Fibroblast of skin of left biceps (primary cell): ENCODE measurements around the gene RPS6KA2.
"Not testable (repeated sequence)": the region's sequence is repeated elsewhere in the genome, so short reads cannot be mapped to it uniquely, and the experiment has no call there.

Experiments
- DNase-seq, 2 experiments: peaks; one replicate each; pipeline ENCODE4 v3.0.0-alpha.2; 2013; ENCODE audit warnings: low read depth in 2 of 2

Gene RPS6KA2

GRCh38 chr6:166591961-166592520 lies 35.0 kb downstream of the RPS6KA2 start:
- DNase-seq, result no peak

GRCh38 chr6:166591026-166591425 lies 36.0 kb downstream of the RPS6KA2 start:
- DNase-seq, result no peak

GRCh38 chr6:166589786-166590574 lies 37.1 kb downstream of the RPS6KA2 start:
- no peak for DNase-seq

- DNase-seq, result no peak
Observed at GRCh38 chr6:166589337-166589731, 37.7 kb downstream of the RPS6KA2 start.

GRCh38 chr6:166588691-166589336 lies 38.2 kb downstream of the RPS6KA2 start:
- peak; percentile 60 to 71 for DNase-seq

DNA sequence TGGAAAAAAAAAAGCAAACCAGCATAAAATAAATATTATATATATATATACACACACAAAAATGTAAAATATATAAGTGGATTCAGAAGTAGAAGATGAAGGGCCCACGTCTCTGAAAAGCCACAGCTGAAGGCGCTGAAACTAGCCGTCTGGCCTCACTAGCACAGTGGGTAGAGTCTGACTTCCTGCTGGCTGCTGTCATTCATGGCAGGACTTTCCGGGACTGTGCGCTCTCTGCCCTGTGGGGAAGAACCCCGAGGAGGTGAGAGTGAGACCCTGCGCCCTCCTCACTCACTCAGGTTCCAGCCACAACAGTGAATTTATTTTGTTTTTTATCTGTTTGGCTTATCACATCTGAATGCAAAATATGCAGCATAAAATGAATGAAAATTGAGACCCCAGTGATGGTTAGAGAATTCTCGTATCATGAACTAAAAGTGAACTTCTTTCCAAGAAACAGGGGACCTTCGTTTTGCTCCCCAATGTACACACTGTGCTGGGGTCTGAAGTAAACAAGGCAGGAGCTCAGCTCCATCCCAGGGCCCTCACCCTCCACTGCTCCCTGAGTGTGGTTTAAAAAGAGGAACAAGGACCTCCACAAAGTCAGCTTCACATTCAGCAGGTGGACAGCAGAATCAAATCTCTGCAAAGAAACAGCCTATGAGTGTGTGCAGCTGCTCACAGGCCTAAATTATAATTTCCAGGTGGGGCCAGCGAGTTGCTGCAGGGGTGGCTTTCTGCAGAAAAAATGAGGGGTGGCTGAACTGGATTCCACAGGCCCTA lies 39.2 kb downstream of the RPS6KA2 start:
- no peak for DNase-seq

GRCh38 chr6:166586424-166587156 lies 40.5 kb downstream of the RPS6KA2 start, which contains the start of gene RAMACL:
Gene RAMACL (minus strand): TSS chr6:166586678. CDS start chr6:166586477, 201 bp downstream.
- DNase-seq, result no peak

DNA sequence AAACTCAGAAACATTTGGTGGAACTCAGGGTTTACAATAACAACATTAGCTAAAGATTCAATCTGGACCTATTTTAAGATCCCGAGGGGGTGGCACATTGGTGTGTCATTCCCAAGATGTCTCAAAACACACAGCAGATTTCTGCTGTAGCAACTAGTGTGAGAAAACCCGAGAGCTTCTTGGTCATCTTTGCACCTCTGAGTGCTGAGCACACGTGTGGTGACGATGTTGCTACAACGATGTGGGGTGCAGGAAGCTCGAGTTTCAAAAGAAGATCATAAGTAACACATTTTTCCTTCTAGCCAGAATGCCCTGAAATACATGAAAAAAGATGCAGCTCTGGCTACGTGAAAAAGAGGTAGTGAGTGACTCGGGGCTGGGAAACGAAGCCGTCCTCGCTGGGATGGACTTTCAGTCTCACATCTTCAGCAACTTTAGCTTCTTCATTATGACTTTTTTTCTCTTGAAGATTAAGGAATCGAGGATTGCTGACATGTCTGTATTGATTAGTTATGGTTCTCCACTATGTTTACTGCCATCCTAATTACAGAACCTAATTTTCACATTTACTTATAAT lies 42.1 kb downstream of the RPS6KA2 start:
- DNase-seq, result peak in 1 of 2 experiments; percentile 37

- no peak for DNase-seq
Observed at GRCh38 chr6:166584155-166584554, 42.9 kb downstream of the RPS6KA2 start.

DNA sequence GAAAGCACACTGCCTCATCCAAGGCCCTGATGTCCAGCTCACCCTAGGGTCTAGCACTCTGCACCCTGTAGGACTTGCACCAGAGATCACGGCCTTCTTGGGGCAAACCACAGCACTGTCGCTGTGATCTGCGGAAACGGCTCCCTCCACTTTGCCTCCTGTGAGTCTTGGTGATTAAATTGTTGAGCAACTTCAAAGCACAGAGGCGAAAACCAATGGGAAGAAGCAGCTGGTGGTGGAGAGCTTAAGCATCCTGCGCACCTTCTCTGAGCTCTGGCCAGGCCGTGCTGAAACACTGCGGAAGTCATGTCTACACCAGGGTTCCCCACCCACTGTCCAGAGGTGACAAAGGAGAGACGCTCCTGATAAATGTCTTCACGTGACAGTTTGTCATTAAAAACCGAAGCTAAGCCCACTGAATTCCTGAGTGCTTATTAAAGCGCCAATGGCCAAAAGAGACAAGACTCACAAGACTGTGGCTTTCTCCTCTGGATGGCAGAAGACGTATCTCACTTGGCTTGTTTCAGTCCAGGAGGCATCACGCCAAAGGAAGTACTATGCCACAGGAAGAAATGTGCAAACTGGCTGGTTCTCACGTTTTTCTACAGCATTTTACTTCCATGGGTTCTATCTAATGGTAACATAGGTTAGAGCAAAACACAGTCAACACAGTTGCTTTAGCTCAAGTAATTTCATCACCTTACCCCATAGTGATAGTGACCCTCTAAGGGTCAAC lies 43.7 kb downstream of the RPS6KA2 start:
- DNase-seq, result no peak

DNA sequence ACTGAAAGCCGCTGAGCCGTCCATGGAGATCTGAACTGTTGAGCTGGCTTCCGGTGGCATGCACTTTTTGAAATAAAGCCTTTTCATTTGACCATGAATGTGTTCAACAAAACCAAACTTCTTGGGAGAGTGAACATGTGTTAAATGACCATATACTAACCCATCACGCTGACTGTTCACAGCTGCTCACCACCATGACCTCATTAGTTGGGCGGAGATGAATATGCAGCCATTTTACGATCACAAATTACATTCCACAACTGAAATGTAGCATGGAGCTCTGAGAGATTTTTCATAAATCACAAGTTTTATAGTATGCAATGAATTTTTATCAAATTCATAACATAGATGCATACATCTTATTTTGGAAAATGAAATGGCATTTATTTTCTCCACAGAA lies 44.8 kb downstream of the RPS6KA2 start:
- DNase-seq, result peak in 1 of 2 experiments; percentile 45

DNA sequence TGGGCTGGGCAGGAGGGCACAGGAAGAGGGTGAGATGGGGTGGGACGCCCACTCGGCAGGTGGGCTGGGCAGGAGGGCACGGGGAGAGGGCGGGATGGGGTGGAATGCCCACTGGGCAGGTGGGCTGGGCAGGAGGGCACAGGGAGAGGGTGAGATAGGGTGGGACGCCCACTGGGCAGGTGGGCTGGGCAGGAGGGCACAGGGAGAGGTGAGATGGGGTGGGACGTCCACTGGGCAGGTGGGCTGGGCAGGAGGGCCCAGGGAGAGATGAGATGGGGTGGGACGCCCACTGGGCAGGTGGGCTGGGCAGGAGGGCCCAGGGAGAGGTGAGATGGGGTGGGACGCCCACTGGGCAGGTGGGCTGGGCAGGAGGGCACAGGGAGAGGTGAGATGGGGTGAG lies 45.2 kb downstream of the RPS6KA2 start:
- DNase-seq, result not testable (repeated sequence)

DNA sequence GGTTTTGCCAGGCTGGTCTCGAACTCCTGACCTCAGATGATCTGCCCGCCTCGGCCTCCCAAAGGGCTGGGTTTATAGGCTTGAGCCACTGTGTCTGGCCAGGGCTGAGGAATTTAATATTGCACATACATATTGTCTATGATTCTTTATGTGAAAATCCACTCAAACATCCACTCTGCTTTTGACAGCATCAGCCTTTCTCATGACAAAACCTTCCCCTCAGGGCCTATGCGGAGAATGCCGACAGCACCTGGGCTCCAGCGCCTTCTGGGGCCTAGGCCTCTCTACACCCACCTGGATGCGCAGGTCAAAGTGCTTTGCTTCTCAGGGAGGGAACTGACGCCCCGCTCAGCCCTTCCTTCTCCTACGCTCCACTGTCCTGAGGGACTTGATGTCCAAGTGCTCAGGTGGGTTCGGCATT lies 46.0 kb downstream of the RPS6KA2 start:
- no peak for DNase-seq

- no peak for DNase-seq
Observed at GRCh38 chr6:166580076-166581050, 46.7 kb downstream of the RPS6KA2 start.

- no peak for DNase-seq
Observed at GRCh38 chr6:166579237-166579850, 47.7 kb downstream of the RPS6KA2 start.

- no peak for DNase-seq
Observed at GRCh38 chr6:166578536-166579236, 48.4 kb downstream of the RPS6KA2 start.

DNA sequence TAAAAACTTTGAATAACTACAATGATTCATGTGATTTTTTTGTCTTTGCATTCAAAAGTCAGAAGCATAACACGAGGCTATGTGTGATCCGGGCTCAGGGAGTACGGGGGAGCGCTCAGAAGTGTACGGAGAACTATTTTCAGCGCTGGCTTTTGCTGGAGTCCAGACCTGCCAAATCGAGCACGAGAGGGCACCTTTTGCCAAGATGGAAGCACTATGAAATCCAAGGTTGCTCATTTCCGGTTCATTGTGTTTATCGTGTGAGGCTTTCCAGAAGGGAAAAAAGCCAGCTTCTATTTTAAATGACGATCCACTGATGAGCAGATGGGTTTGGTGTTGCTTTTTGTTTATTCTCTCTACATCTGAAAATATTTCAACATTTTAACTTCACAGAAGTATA lies 51.8 kb downstream of the RPS6KA2 start:
- DNase-seq, result no peak
